Coronary artery (tissue), 2 donors: ENCODE measurements around the gene HOXB6.

Experiments used
- DNase-seq: peaks from one replicate; pipeline ENCODE4 v3.0.0-alpha.2; 2017; ENCODE audit warnings: low spot score
- H3K27ac ChIP-seq, 2 donors: fragments of 200-600 bp; sonication (generic); one replicate each; pipeline ENCODE4 v1.5.1; 2016 to 2019
- H3K4me3 ChIP-seq: fragments of 200-600 bp; sonication (generic); 2 replicates; pipeline ENCODE4 v1.5.1; 2016; ENCODE audit warnings: mild to moderate bottlenecking, moderate library complexity
- CTCF ChIP-seq: fragments of 200-600 bp; sonication (generic); IDR thresholded peaks from one replicate; pipeline ENCODE4 v1.5.1; 2019; ENCODE audit warnings: antibody characterized with exemption

Gene HOXB6

GRCh38 chr17:48547808-48548522, 56.8 kb downstream of the HOXB6 start:
- Histone ChIP-seq H3K4me3 (peak overlapping the region; percentile 60), H3K27ac (peak overlapping the region; percentile 89 to 91)
- no peak for DNase-seq
- TF ChIP-seq CTCF: no peak

GRCh38 chr17:48546924-48547807, 57.6 kb downstream of the HOXB6 start:
- DNase-seq: no peak
- Histone ChIP-seq H3K27ac (peak overlapping the region; percentile 89 to 91), H3K4me3 (peak overlapping the region; percentile 60)
- no peak for TF ChIP-seq CTCF

GRCh38 chr17:48546137-48546923, 58.5 kb downstream of the HOXB6 start:
- Histone ChIP-seq H3K27ac (peak overlapping the region; percentile 89 to 91), H3K4me3 (peak overlapping the region; percentile 60)
- no peak for TF ChIP-seq CTCF
- no peak for DNase-seq
